CD1c-positive myeloid dendritic cell (primary cell): ENCODE measurements around the gene IL10RB.
"Not testable (repeated sequence)": the region's sequence is repeated elsewhere in the genome, so short reads cannot be mapped to it uniquely, and the experiment has no call there.

Experiments used
- DNase-seq: peaks from one replicate; pipeline ENCODE4 v3.0.0-alpha.2; 2016; ENCODE audit errors: extremely low spot score

Gene IL10RB

GRCh38 chr21:33301632-33302002 lies 35.5 kb downstream of the IL10RB start:
- DNase-seq = no peak

GRCh38 chr21:33302055-33302454 lies 35.9 kb downstream of the IL10RB start:
- peak; percentile 79 for DNase-seq

GRCh38 chr21:33302796-33303195 lies 36.6 kb downstream of the IL10RB start:
- no peak for DNase-seq

GRCh38 chr21:33305344-33305671 lies 39.1 kb downstream of the IL10RB start:
- DNase-seq = no peak

- no peak for DNase-seq
Measured at GRCh38 chr21:33305938-33306337, 39.8 kb downstream of the IL10RB start.

GRCh38 chr21:33308586-33309490 lies 42.7 kb downstream of the IL10RB start:
- peak; percentile 64 for DNase-seq

GRCh38 chr21:33309778-33310177 lies 43.6 kb downstream of the IL10RB start:
- DNase-seq = no peak

GRCh38 chr21:33312121-33312520 lies 46.0 kb downstream of the IL10RB start:
- no peak for DNase-seq

GRCh38 chr21:33313183-33313582 lies 47.0 kb downstream of the IL10RB start:
- peak; percentile 29 for DNase-seq

GRCh38 chr21:33313611-33314010 lies 47.4 kb downstream of the IL10RB start:
- DNase-seq = no peak

- no peak for DNase-seq
Measured at GRCh38 chr21:33314111-33314510, 47.9 kb downstream of the IL10RB start.

- DNase-seq = no peak
Measured at GRCh38 chr21:33315946-33316710, 50.0 kb downstream of the IL10RB start.

GRCh38 chr21:33317145-33317544 lies 51.0 kb downstream of the IL10RB start:
- peak; percentile 68 for DNase-seq

GRCh38 chr21:33317786-33318486 lies 51.8 kb downstream of the IL10RB start:
- DNase-seq = no peak

GRCh38 chr21:33321005-33321404 lies 54.8 kb downstream of the IL10RB start:
- not testable (repeated sequence) for DNase-seq

GRCh38 chr21:33323610-33324009 lies 57.4 kb downstream of the IL10RB start:
- not testable (repeated sequence) for DNase-seq

GRCh38 chr21:33324291-33325221 lies 58.4 kb downstream of the IL10RB start, which contains the start of gene IFNAR1:
Gene IFNAR1 (plus strand): TSS chr21:33324970. CDS start chr21:33325056, 86 bp downstream.
- DNase-seq = peak; percentile 100

- DNase-seq = peak; percentile 92
Measured at GRCh38 chr21:33325222-33326067, 59.3 kb downstream of the IL10RB start.

GRCh38 chr21:33327326-33327725 lies 61.2 kb downstream of the IL10RB start:
- no peak for DNase-seq

GRCh38 chr21:33327792-33328433 lies 61.7 kb downstream of the IL10RB start:
- no peak for DNase-seq
